Upper lobe of right lung (tissue), 1 donor: ENCODE measurements around the gene MRLN. TPM values are rescaled to one million over a fixed set of nuclear protein-coding genes. Genes with fewer than 3 reads are reported as not detected.

ENCODE experiments used
- ATAC-seq: fragments of 200-7000 bp; cut with Tn5 transposase; one replicate; pipeline ENCODE4 v1.9.1; 2020; ENCODE audit warnings: mild to moderate bottlenecking, moderate library complexity
- DNase-seq: peaks from one replicate; pipeline ENCODE4 v3.0.0-alpha.2; 2020
- H3K27ac ChIP-seq: fragments of 200-600 bp; one replicate; pipeline ENCODE4 v1.8.0; 2022
- H3K27me3 ChIP-seq: fragments of 200-600 bp; one replicate; pipeline ENCODE4 v1.8.0; 2022; ENCODE audit warnings: mild to moderate bottlenecking
- H3K36me3 ChIP-seq: fragments of 200-600 bp; one replicate; pipeline ENCODE4 v1.8.0; 2022
- H3K4me1 ChIP-seq: fragments of 200-600 bp; one replicate; pipeline ENCODE4 v1.8.0; 2022
- H3K4me3 ChIP-seq: fragments of 200-600 bp; one replicate; pipeline ENCODE4 v1.8.0; 2022; ENCODE audit warnings: mild to moderate bottlenecking
- H3K9me3 ChIP-seq: fragments of 200-600 bp; one replicate; pipeline ENCODE4 v1.8.0; 2022
- intact Hi-C: fragments of 100-400 bp; cut with DNase I; formaldehyde crosslinking; loops from one replicate; pipeline ENCODE4 v1.11.0; 2022
- total RNA-seq: library from RNA; stranded (reverse); fragmentation: NEBNext Ultra II Directional; extraction: Animal tissue kit (Norgen Biotek cat#: 25700); gene quantifications from one replicate; pipeline ENCODE4 v1.2.1, GENCODE V29; 2021
- TF ChIP-seq, protein P1 (sequence below): fragments of 200-600 bp; IDR thresholded peaks from one replicate; pipeline ENCODE4 v1.8.0; 2022; ENCODE audit warnings: antibody characterized with exemption
- donor health status: DM: no; HTN: yes; CAD: no; lungs with severe emphysema.

The MRLN gene
- total RNA-seq, 1 donor from 2014 or later: not detected

DNA sequence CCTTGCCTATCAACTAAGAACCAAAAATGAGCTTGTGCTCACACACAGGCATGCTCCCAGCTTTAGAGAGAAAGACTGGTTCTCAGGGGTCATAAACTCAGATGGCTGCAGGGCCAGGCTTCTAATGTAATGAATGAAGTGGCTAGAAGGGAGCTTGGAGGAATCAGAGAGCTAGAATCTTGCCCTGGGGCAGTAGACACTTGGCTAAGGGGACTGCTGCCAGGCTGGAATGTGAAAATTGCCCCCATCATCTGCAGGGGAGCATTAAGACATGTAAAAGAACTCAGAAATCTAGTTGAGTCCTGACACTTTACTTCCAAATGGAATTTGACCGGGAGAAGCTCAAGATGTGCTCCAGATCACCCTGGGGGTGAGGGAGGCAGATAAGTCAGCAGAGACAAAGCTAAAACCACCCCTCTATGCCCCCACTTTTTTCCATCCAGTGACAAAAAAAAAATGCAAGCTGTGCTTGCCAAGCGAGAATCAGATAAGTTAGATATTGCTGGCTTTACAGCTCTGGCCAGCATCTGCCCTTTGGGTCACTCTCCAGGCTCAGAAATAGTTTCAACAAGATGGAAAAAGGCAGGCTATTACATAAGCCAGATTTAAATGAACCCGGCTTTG is 41.3 kb downstream of the MRLN start:
- H3K36me3 ChIP-seq: no peaks in the 10 kb centered on the region
- H3K4me1 ChIP-seq: no peaks in the 10 kb centered on the region
- DNase-seq: no peak
- no peaks in the 10 kb centered on the region for H3K9me3 ChIP-seq
- H3K4me3 ChIP-seq: no peak overlapping the region
- TF ChIP-seq, protein P1, sequence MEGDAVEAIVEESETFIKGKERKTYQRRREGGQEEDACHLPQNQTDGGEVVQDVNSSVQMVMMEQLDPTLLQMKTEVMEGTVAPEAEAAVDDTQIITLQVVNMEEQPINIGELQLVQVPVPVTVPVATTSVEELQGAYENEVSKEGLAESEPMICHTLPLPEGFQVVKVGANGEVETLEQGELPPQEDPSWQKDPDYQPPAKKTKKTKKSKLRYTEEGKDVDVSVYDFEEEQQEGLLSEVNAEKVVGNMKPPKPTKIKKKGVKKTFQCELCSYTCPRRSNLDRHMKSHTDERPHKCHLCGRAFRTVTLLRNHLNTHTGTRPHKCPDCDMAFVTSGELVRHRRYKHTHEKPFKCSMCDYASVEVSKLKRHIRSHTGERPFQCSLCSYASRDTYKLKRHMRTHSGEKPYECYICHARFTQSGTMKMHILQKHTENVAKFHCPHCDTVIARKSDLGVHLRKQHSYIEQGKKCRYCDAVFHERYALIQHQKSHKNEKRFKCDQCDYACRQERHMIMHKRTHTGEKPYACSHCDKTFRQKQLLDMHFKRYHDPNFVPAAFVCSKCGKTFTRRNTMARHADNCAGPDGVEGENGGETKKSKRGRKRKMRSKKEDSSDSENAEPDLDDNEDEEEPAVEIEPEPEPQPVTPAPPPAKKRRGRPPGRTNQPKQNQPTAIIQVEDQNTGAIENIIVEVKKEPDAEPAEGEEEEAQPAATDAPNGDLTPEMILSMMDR: no peak
- ATAC-seq: no peak
- no peak overlapping the region for H3K27ac ChIP-seq
- peaks cover 18% of the 10 kb centered on the region for H3K27me3 ChIP-seq
- intact Hi-C loops: no loop called here

DNA sequence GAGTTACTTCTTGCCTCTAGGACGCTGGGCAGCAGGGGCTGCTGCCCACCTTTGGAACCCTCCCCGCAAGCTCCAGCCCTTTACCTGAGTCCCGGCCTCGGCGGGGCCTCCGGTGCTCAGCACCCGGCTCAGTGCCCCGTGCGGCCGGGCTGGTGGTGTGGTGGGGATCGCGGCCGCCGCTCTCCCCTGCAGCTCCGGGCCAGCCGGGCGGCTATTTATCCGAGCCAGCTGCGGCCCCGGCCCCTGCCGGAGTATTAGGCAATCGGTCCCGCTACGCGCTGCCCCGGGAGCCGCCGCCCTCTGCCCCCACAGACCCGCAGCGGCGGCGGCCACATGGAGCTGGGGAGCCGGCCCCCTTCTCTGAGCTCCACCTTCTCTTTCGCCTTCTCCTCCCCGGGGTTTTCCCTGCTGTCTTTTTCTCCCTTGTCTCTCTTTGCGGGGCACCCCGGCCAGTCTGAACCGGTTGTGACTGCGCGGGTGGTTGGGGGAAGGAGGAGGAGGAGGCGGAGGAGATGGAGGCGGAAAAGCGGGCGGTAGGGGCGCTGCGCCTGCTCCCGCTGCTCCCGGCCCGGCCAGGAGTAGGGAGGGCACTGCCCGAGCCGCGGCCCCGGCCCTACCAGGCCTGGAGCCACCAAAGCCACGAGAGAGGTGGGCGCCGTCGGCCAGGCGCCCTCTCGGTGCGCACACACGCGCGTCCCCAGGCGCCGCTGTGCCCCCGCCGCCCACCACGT is 43.7 kb downstream of the MRLN start, which contains the start of gene SLC16A9:
SLC16A9 (minus strand) TSS at position 456 of the 731 bp plus-strand sequence. CDS start 25,559 bp downstream, outside the sequence.
- Histone ChIP-seq H3K27me3 (peaks cover 18% of the 10 kb centered on the region), H3K36me3 (no peaks in the 10 kb centered on the region), H3K27ac (no peak within 1 kb of the TSS), H3K9me3 (no peaks in the 10 kb centered on the region), H3K4me3 (peak within 1 kb of the TSS; percentile 48), H3K4me1 (no peaks in the 10 kb centered on the region)
- TF ChIP-seq, protein P1: peak; percentile 34
- peak; percentile 82 for ATAC-seq
- intact Hi-C loops: no loop called here
- DNase-seq: peak; percentile 73

DNA sequence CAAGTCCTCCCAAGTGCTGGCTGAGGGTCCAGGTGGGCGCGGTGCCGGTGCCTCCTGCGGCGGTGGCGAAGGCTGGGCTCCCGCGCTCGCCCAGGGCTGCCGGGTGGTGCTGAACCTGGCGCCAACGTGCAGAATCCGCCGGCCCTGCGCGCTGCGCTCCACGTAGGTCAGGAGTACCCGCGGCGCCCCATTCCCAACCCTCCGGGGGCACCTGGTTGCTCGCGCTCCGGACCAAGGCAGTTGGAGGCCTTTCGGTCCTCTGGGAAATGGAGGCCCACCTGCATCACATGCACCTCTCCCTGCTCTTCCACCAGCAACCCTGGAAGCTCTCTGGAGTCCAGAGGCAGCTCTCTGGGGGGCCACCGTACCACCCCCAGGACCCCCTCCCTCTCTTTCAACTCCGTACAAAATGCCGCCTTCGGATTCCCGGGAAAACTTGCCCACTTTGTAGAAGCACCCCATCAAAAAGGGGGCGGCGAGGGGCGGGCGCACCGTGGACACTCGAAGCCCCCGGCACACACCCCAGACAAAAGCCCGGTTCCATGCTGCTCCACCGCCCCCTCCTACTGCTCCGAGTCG is 44.4 kb downstream of the MRLN start:
- intact Hi-C loops: no loop called here
- H3K4me3 ChIP-seq: peak overlapping the region; percentile 48
- no peak for DNase-seq
- H3K4me1 ChIP-seq: no peaks in the 10 kb centered on the region
- peaks cover 18% of the 10 kb centered on the region for H3K27me3 ChIP-seq
- TF ChIP-seq, protein P1: no peak
- H3K27ac ChIP-seq: no peak overlapping the region
- no peaks in the 10 kb centered on the region for H3K9me3 ChIP-seq
- ATAC-seq: peak; percentile 47
- H3K36me3 ChIP-seq: no peaks in the 10 kb centered on the region

DNA sequence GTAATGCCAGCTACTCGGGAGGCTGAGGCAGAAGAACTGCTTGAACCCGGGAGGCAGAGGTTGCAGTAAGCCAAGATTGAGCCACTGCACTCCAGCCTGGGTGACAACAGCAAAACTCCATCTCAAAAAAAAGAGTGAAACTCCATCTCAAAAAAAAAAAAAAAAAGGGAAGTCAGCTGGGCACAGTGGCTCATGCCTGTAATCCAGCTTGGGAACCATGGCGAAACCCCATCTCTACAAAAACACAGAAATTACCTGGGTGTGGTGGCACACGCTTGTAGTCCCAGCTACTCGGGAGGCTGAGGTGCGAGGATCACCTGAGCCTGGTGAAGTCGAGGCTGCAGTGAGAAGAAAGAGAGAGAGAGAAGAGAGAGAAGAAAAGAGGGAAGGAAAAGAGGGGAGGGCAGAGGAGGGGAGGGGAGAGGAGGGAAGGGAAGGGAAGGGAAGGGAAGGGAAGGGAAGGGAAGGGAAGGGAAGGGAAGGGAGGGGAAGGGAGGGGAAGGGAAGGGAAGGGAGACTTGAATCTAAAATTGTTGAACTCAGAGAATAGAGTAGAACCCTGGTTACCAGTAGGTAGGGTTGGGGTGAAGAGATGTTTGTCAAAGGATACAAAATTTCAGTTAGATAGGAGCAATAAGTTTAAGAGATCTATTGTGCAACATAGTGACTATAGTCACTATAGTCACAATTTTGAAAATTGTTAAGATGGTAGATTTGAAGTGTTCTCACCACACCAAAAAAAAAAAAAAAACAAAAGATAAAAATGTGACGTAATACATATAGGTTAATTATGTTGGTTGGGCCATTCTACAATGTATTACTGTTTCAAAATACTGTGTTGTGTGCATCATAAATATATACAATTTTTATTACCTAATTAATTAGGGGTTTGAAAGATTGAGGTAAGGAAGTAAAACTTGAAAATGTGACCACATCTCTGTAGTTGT is 46.1 kb downstream of the MRLN start:
- Histone ChIP-seq H3K4me3 (no peak overlapping the region), H3K36me3 (no peaks in the 10 kb centered on the region), H3K27ac (no peak overlapping the region), H3K9me3 (no peaks in the 10 kb centered on the region), H3K27me3 (peaks cover 18% of the 10 kb centered on the region), H3K4me1 (no peaks in the 10 kb centered on the region)
- DNase-seq (no peak), ATAC-seq (no peak)
- intact Hi-C loops: no loop called here
- TF ChIP-seq, protein P1: no peak

DNA sequence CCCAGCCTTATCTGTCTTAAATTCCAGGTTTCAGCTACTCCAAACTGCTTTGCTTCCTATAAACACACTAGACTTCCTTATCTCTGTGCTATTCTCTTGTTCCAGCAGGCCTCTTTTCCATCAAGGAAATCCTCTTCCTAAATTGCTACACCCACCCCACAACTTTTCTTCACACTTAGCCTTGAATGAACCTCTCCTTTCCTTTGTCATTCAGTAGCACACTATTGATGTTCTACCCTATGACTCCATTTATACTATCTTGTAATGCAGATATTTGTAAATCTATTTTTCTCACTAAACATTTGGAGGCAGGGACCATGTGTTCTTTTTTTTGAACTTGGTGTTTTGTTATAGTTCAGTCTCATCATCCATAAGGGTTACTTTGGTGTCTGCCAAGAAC is 47.3 kb downstream of the MRLN start:
- H3K36me3 ChIP-seq: no peaks in the 10 kb centered on the region
- no peaks in the 10 kb centered on the region for H3K4me1 ChIP-seq
- H3K27me3 ChIP-seq: peaks cover 18% of the 10 kb centered on the region
- no peak for ATAC-seq
- TF ChIP-seq, protein P1: no peak
- intact Hi-C loops: no loop called here
- no peak overlapping the region for H3K4me3 ChIP-seq
- H3K9me3 ChIP-seq: no peaks in the 10 kb centered on the region
- H3K27ac ChIP-seq: no peak overlapping the region
- no peak for DNase-seq
